GM12874 (cell line): ENCODE measurements around the gene HNRNPH2.

Experiments
- CTCF ChIP-seq: IDR thresholded peaks from 2 replicates; pipeline ENCODE4 v1.5.1; 2011; ENCODE audit warnings: low read depth, mild to moderate bottlenecking, control low read depth, low read length, moderate library complexity; ENCODE audit not compliant: insufficient read depth

HNRNPH2 gene

GRCh38 chrX:101415180-101416145 lies 7.4 kb downstream of the HNRNPH2 start:
- TF ChIP-seq CTCF, result peak; percentile 48

DNA sequence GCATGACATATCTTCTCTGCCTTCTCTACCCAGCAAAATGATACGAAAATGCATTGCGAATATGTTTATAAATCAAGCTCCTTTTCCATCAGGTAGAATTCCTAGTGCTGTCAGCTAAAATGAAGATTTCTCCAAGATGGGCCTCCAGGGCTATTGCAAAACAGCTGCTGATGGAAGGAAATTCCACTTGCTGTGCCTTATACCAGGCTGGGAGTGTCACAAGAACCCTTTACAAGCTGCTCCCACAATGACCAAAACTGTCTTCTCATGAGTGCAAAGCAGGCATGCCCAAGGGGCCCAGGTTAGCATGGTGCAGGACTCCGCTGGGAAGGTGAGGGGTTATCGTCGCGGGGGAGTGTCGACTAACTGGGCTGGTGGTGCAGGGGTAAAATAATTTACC lies 8.7 kb downstream of the HNRNPH2 start:
- no peak for TF ChIP-seq CTCF

DNA sequence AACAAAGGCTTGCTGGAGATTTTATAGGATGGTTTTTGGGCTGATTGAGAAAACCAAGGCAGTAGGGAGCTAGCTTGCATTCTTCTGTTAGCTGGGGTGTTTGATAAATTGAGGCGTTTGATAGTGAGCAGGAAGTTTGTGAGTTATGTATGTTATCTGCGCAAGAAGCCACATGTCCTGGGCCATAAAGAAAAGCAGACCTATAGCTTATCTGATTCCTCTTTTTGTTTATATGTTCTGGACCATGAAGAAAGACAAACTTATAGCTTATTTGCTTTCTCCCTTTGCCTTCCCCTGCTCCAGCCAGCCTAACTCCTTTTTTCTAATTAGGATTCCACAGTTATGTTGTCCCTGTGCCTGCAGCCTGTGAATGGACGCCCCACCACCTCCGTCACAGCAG lies 9.2 kb downstream of the HNRNPH2 start:
- no peak for TF ChIP-seq CTCF

DNA sequence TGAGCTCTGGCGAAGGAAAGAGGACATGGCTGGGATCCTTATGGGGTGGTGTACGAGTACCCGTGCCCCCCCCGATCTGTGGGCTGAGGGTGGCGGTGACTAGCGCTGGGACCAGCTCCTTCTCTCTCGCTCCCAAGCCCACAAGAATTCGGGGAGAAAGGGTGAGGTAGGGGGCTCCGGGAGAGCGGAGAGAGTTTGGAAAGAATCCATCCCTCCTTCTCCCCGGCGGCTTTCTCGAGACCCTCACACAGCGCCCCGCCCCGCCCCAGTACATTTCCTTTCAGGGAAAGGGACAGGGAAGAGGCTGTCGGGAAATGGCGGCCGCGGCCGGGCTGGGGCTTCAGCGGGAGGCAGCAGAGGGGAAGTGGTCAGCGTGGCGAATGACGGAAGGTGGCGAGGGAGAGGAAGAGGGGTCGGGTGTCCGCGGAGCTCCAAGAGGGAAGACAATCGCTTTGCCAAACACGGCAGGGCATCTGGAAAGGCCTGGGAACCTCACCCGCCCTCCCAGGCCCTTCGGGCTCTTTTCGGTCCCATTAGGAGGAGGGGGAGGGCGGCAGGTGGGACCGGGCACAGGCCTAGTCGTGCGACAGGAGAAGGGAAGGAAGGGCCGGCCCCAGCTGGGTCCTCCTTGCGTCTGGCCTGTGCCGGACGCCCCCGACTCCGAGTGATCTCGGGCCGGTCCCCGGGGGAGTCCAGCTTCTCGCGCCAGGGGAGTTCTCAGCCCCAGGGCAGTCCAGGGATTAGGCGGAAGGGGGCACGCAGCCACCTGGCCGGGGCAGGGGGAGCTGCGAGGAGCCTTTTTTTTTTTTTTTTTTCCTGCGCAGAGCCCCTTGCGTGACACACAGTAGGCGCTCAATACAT lies 10.2 kb downstream of the HNRNPH2 start:
- TF ChIP-seq CTCF, result no peak

GRCh38 chrX:101419489-101419888 lies 11.5 kb downstream of the HNRNPH2 start:
- no peak for TF ChIP-seq CTCF

- TF ChIP-seq CTCF, result no peak
These were observed 19.9 kb downstream of the HNRNPH2 start for GRCh38 chrX:101427954-101428353.

GRCh38 chrX:101429934-101430333 lies 21.9 kb downstream of the HNRNPH2 start:
- TF ChIP-seq CTCF, result no peak
